HepG2 (cell line): ENCODE measurements around the gene EVA1C.

Experiments used
- CHD4 ChIP-seq: fragments of 200-600 bp; sonication (generic); IDR thresholded peaks from 2 replicates; pipeline ENCODE4 v1.7.0; 2017; ENCODE audit warnings: mild to moderate bottlenecking, low read length, borderline replicate concordance
- CTCF ChIP-seq: sonication (generic); formaldehyde crosslinking; IDR thresholded peaks from 2 replicates; pipeline ENCODE4 v1.5.0; 2020; ENCODE audit warnings: mild to moderate bottlenecking, missing genetic modification reagents, moderate library complexity
- ELF3 ChIP-seq: IDR thresholded peaks from 2 replicates; pipeline ENCODE4 v1.6.1; 2016; ENCODE audit warnings: missing genetic modification reagents, missing compliant biosample characterization
- HMGXB4 ChIP-seq, 2 experiments: sonication (generic) in 1 of 2; formaldehyde crosslinking in 1 of 2; IDR thresholded peaks; 2 replicates each; pipeline versions ENCODE4 v1.4.0 to v1.6.1; 2018 to 2020; ENCODE audit warnings: missing genetic modification reagents in 2 of 2, borderline replicate concordance in 1 of 2, low read depth in 1 of 2, mild to moderate bottlenecking in 1 of 2, missing biosample characterization in 1 of 2
- NFE2 ChIP-seq: sonication (generic); formaldehyde crosslinking; IDR thresholded peaks from 2 replicates; pipeline ENCODE4 v1.4.0; 2020; ENCODE audit warnings: missing genetic modification reagents
- ZBED4 ChIP-seq: sonication (generic); formaldehyde crosslinking; IDR thresholded peaks from 2 replicates; pipeline ENCODE4 v1.4.0; 2020; ENCODE audit warnings: missing genetic modification reagents, borderline replicate concordance

- no peak for TF ChIP-seq NFE2 (CRISPR knock-in tag)
- no peak for TF ChIP-seq ELF3
- no peak for TF ChIP-seq CTCF (CRISPR knock-in tag)
- TF ChIP-seq ZBED4 (CRISPR knock-in tag), result no peak
- TF ChIP-seq HMGXB4 (CRISPR knock-in tag; IDR thresholded peaks at IDR 0.05; ENCODE audit: borderline replicate concordance in 1 of 2, low read depth in 1 of 2), result no peak
- TF ChIP-seq CHD4, result no peak
These were observed 23.0 kb upstream of the EVA1C start for GRCh38 chr21:32389337-32390015.
